HepG2 (cell line): ENCODE data around the gene HIPK3. TPM values are rescaled to one million over a fixed set of nuclear protein-coding genes. Genes with fewer than 3 reads are reported as not detected.

Experiments used
- ADNP ChIP-seq: sonication (generic); formaldehyde crosslinking; IDR thresholded peaks from 2 replicates; pipeline ENCODE4 v1.4.0; 2020; ENCODE audit warnings: missing genetic modification reagents
- AHDC1 ChIP-seq: sonication (generic); formaldehyde crosslinking; IDR thresholded peaks from 2 replicates; pipeline ENCODE4 v1.5.1; 2020; ENCODE audit warnings: mild to moderate bottlenecking, missing genetic modification reagents, borderline replicate concordance
- BHLHE40 ChIP-seq: IDR thresholded peaks from 2 replicates; pipeline ENCODE4 v1.6.1; 2011; ENCODE audit warnings: low read length, improper control_type of control experiment
- GABPB1 ChIP-seq: IDR thresholded peaks from 2 replicates; pipeline ENCODE4 v1.6.1; 2016; ENCODE audit warnings: mild to moderate bottlenecking, missing genetic modification reagents, moderate library complexity, missing compliant biosample characterization
- HDAC1 ChIP-seq: sonication (generic); formaldehyde crosslinking; IDR thresholded peaks from 2 replicates; pipeline ENCODE4 v1.5.1; 2020; ENCODE audit warnings: mild to moderate bottlenecking, missing genetic modification reagents
- HOXA3 ChIP-seq: sonication (generic); formaldehyde crosslinking; IDR thresholded peaks from 2 replicates; pipeline ENCODE4 v1.5.0; 2020; ENCODE audit warnings: missing genetic modification reagents
- KDM5B ChIP-seq: sonication (generic); formaldehyde crosslinking; IDR thresholded peaks from 2 replicates; pipeline ENCODE4 v1.4.0; 2020; ENCODE audit warnings: missing genetic modification reagents, mild to moderate bottlenecking, borderline replicate concordance
- MLX ChIP-seq: IDR thresholded peaks from 2 replicates; pipeline ENCODE4 v1.6.1; 2016
- NCOA2 ChIP-seq: sonication (generic); formaldehyde crosslinking; IDR thresholded peaks from 2 replicates; pipeline ENCODE4 v1.8.0; 2022; ENCODE audit warnings: inconsistent platforms
- RCOR2 ChIP-seq: IDR thresholded peaks from 2 replicates; pipeline ENCODE4 v1.6.1; 2016; ENCODE audit warnings: missing biosample characterization, missing genetic modification reagents
- THAP11 ChIP-seq: IDR thresholded peaks from 2 replicates; pipeline ENCODE4 v1.6.1; 2016; ENCODE audit warnings: missing biosample characterization, missing genetic modification reagents
- XRCC5 ChIP-seq: fragments of 200-400 bp; formaldehyde crosslinking; optimal IDR thresholded peaks from 2 replicates; pipeline ENCODE3; 2017; ENCODE audit warnings: mild to moderate bottlenecking, low read length
- ZBTB7B ChIP-seq: sonication (generic); formaldehyde crosslinking; IDR thresholded peaks from 2 replicates; pipeline ENCODE4 v1.4.0; 2020; ENCODE audit warnings: missing genetic modification reagents
- ZGPAT ChIP-seq: IDR thresholded peaks from 2 replicates; pipeline ENCODE4 v1.6.1; 2016; ENCODE audit warnings: mild to moderate bottlenecking
- ZNF574 ChIP-seq: sonication (generic); formaldehyde crosslinking; IDR thresholded peaks from 2 replicates; pipeline ENCODE4 v1.4.0; 2020; ENCODE audit warnings: missing genetic modification reagents
- ZNF605 ChIP-seq: sonication (generic); formaldehyde crosslinking; IDR thresholded peaks from 2 replicates; pipeline ENCODE4 v1.8.0; 2022; ENCODE audit warnings: mild to moderate bottlenecking, missing genetic modification reagents
- ZSCAN30 ChIP-seq: sonication (generic); formaldehyde crosslinking; IDR thresholded peaks from 2 replicates; pipeline ENCODE4 v1.5.0; 2020; ENCODE audit warnings: mild to moderate bottlenecking, missing genetic modification reagents
- polyA plus RNA-seq, 8 experiments: library from polyadenylated mRNA; depleted of rRNA in 3 of 8; stranded (reverse) in 7 of 8; unstranded in 1 of 8; fragments of >200 nt; fragmentation: Illumina TruSeq in 4 of 8; extraction: Trizol in 4 of 8; gene quantifications; 2 replicates each; pipeline versions ENCODE4 v1.2.1 to v1.2.3, GENCODE V29; 2011 to 2016; ENCODE audit warnings: low read depth in 4 of 8, missing spikeins in 1 of 8, mixed read lengths in 1 of 8; ENCODE audit not compliant: insufficient read depth in 1 of 8
- total RNA-seq, 5 experiments: library from RNA; depleted of rRNA; stranded (reverse); fragments of >200 nt; fragmentation: Illumina TruSeq; extraction: Trizol; gene quantifications; 2 replicates each; pipeline ENCODE4 v1.2.3, GENCODE V29; 2016; ENCODE audit warnings: low read depth in 1 of 5

HIPK3 gene
- total and polyA plus RNA-seq, 2 of the 13 experiments (the other 11 are each of a cell fraction or from before 2014, with no cell fraction given) = 20.5 to 44.3 TPM

GRCh38 chr11:33266393-33267215, 9.4 kb downstream of the HIPK3 start (continued):
- TF ChIP-seq ADNP (0 out of 2 replicates have a peak, but pooled peaks have one; percentile 38), ZBTB7B (CRISPR knock-in tag) (peak; percentile 37; the same call in 1 of the 2 replicates), ZSCAN30 (no peak), MLX (CRISPR knock-in tag) (no peak), GABPB1 (CRISPR knock-in tag) (0 out of 2 replicates have a peak, but pooled peaks have one; percentile 22), HOXA3 (CRISPR knock-in tag) (peak; percentile 47), ZNF574 (0 out of 2 replicates have a peak, but pooled peaks have one; percentile 19), XRCC5 (no peak), ZNF605 (CRISPR knock-in tag) (no peak), THAP11 (CRISPR knock-in tag) (no peak), AHDC1 (CRISPR knock-in tag) (peak; percentile 54; the same call in 1 of the 2 replicates), NCOA2 (CRISPR knock-in tag) (peak; percentile 24; the same call in 1 of the 2 replicates), KDM5B (no peak), HDAC1 (peak; percentile 66), BHLHE40 (no peak), RCOR2 (peak; percentile 39; the same call in 1 of the 2 replicates), ZGPAT (CRISPR knock-in tag) (0 out of 2 replicates have a peak, but pooled peaks have one; percentile 36)
